ENCODE results near the gene PPP2R2C.

- TF ChIP-seq CTCF (IDR thresholded peaks at IDR 0.05; ENCODE audit: borderline replicate concordance, extremely low read depth, low read length, poor library complexity, severe bottlenecking) (no peak), EZH2 (IDR thresholded peaks at IDR 0.05; ENCODE audit: borderline replicate concordance, low read depth, low read length, severe bottlenecking) (no peak)
These were observed 11.5 kb downstream of the PPP2R2C start for GRCh38 chr4:6460876-6461275.
